Right forelimb (tissue), 1 donor: Measurements from ENCODE around the gene NFATC4.
"Not testable (repeated sequence)": the region's sequence is repeated elsewhere in the genome, so short reads cannot be mapped to it uniquely, and the experiment has no call there.

ENCODE experiments used
- DNase-seq: peaks from one replicate; pipeline ENCODE4 v3.0.0-alpha.2; 2018

NFATC4 gene

DNA sequence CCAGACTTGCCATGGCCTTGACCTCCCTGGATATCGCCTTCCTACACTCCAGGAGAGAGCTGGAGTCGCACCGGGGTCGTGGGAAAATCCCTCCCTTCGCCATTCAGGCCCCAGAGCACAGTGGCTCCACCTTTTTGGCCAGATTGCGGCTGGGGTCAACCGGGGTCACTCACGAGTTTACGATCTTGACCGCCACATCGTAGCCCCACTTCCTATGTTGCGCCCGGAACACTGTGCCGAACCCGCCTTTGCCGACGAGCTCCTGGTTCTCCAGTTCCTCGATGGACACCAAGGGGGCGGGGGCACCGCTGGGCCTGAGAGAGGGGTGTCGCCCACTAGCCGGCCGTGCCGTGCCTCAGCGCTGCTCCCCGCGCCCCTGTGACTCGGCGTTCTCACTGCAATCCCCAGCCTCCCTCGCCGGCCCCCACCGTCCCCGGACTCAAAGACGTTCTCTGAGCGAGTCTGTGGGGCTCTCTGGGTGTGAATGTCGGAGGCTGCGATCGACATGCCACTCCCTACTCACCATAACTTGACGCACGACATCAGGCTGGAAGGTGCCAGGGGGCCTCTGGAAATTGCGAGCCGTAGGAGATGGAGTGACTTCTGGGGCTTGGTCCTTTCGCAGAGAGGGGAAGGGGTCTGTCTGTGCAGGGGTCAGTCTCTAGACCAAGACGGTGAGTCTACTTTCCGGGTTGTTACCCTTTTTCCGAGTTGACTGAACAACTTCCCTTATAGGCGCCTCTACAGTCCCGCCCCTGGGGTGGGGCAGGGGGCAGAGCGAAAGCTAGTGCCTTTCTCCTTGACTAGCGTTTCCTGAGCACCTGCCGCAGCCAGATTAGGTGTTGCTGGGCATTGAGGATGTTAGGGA is 28.5 kb upstream of the NFATC4 start, which contains the start of gene RIPK3:
TSS of gene RIPK3 (minus strand) at position 708 of the 868 bp plus-strand sequence. CDS start at position 543, 165 bp downstream.
- no peak for DNase-seq

DNA sequence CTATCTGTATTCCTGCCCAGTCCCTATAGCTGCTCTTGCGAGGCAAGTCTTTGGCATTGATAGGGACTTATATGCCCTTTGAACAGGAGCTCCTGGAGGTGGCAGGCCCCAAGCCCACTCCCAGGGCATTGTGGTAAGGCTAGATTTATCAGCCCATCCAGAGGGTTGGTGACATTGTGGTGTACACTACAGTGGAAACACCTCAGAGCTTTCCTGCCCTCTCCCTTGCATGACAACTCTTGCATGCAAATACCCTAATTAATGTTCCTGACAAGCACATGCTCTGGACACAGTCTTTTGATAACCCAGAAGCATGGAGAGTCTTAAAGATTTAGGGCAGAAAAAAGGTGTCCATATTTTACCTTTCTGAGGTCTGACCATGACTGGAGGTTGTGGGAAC is 27.4 kb upstream of the NFATC4 start:
- no peak for DNase-seq

- no peak for DNase-seq
These were observed 25.1 kb upstream of the NFATC4 start for GRCh38 chr14:24342889-24343288.

GRCh38 chr14:24343795-24344660 is 24.0 kb upstream of the NFATC4 start:
- DNase-seq: no peak

DNA sequence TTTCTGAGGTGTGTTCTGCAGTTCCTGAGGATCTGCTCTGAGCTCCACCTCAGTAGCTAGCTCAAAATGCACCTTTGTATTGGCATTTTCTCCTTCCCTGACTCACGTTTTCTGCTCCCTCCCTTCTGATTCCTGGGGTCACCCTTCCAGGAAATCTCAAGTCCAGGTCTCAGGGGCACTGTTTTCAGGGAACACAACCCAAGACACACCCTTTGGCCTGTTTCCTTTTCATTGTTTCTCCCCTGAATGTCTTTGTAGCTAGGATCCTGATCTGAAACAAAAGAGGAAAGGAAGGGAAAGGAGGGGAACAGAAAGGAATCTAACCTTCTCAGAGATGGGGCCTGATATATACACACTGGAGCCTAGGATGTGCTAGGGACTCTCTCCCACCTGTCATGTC is 20.9 kb upstream of the NFATC4 start:
- DNase-seq: no peak

- DNase-seq: no peak
These were observed 19.8 kb upstream of the NFATC4 start for GRCh38 chr14:24348186-24348585.

DNA sequence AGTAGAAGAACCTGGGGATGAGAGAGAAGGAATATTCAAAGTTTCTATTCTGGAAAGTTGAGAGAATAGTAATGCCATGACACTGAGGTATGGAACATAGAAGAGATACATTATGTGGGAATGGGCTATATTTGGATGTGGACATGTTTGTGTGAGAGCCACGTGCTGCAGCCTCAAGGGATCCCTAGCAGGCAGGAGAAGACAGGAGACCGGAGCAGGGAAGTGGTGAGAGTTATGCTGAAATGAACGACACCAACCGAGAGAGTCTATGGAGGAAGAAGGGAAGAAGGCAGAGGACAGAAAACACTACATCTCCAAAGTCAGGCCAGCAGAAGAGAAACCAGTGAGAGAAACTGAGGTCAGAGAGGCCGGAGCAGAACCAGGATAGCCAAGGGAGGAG is 18.2 kb upstream of the NFATC4 start:
- DNase-seq: no peak

- no peak for DNase-seq
These were observed 16.5 kb upstream of the NFATC4 start for GRCh38 chr14:24351517-24351916.

GRCh38 chr14:24353559-24354481 is 14.2 kb upstream of the NFATC4 start:
- no peak for DNase-seq

- not testable (repeated sequence) for DNase-seq
These were observed 13.5 kb upstream of the NFATC4 start for GRCh38 chr14:24354482-24354825.

DNA sequence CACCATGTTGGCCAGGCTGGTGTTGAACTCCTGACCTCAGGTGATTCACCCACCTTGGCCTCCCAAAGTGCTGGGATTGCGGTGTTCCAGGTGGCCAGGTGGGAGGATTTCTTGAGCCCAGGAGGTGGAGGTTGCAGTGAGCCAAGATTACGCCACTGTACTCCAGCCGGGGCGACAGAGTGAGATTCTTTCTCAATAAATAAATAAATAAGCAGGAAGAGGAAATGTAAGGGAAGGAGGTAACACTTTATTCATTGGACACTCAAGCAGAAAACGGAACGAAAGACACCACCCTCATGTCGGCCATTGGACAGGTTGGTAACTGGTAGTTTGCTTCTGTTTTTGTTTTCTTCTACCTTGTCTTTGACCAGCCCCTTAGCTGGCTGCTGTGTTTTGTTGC is 13.0 kb upstream of the NFATC4 start:
- no peak for DNase-seq

DNA sequence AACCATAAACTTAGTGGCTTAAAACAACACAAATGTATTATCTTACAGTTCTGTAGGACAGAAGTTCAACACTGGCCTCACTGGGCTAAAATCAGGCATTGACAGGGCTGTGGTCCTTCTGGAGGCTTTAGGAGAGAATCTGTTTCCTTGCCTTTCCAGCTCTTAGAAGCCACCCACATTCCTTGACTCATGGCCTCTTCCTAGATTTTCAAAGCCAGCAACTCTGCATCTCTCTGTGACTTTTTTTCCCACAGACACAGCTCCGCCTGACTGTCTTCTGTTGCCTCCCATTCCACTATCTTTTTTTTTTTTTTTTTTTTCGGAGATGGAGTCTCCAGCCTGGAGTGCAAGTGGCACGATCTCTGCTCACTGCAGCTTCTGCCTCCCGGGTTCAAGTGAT is 11.8 kb upstream of the NFATC4 start:
- DNase-seq: no peak

DNA sequence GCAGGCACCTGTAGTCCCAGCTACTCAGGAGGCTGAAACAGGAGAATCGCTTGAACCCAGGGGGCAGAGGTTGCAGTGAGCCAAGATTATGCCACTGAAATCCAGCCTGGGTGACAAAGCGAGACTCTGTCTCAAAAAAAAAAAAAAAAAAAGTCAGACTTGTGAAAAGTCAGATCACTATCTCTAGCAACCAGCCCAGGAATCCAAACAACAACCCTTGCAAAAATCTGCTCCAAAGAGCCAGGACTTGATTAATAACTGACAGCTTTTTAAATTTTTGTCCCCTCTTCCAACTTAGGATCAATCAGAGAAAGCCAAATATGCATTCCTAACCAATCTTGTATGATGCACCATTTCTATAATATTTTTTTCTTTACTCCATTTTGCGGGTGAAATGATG is 7.7 kb upstream of the NFATC4 start:
- no peak for DNase-seq

GRCh38 chr14:24361326-24361725 is 6.7 kb upstream of the NFATC4 start:
- no peak for DNase-seq

DNA sequence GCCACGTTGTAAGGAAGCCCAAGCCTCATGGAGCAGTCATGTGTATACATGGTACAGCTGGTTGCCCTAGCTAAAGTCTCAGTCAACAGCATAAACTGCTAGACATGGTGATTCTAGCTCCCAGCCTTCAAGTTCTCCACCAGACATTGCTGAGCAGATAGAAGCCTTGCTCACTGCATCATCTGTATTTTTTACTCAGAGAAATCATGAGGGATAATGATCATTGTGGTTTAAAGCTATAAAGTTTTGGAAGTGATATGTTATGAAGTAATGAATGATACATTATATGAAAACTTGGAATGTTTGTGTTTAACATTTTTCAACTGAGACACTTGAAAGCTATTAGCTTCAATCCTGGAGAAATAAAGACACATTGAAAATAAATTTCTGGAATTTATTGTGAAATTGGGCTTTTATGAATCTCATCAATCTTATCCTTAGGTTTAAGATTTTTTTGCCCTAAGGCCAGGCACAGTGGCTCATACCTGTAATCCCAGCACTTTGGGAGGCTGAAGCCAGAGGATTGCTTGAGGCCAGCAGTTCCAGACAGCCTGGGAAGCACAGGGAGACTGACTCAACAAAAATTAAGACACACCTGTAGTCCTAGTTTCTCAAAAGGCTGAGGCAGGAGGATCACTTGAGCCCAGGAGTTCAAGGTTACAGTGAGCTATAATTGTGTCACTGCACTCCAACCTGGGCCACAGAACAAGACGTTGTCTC is 5.6 kb upstream of the NFATC4 start:
- DNase-seq: no peak

GRCh38 chr14:24363401-24363800 is 4.6 kb upstream of the NFATC4 start:
- no peak for DNase-seq

DNA sequence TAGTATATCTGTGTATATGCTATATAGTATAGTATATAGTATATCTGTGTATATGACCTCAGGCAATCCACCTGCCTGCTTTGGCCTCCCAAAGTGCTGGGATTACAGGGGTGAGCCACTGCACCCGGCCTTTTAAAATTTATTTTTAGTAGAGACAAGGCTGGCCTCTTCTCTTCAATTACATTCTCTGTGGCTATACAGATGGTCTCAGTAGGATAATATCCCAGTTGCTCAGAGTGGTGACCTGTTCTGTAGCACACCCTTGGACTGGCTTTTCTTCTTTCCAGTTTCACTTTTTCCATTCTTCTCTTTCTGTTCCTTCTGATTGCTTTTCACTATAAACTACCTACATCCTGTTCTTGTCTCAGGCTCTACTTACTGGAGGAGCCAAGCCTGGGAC is 3.1 kb upstream of the NFATC4 start:
- no peak for DNase-seq

- DNase-seq: peak; percentile 91
These were observed 2.2 kb upstream of the NFATC4 start for GRCh38 chr14:24365600-24366412.

DNA sequence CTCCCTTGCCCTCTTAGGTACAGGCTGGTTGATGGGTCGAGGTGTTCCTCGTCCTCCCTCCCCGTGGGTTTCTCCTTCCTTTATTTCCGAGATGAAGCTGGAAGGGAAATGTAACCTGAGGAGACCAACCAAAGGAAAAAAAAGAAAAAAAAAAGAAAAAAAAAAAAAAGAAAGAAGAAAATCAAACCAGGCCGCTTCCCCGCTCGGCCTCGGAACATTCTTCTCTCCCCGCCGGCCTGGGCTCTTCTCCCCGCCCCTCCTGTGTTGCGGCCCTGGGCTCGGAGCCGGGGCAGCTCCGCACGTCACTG is 1.6 kb upstream of the NFATC4 start:
- DNase-seq: no peak

GRCh38 chr14:24366721-24367513 is 1.1 kb upstream of the NFATC4 start:
- peak; percentile 94 for DNase-seq

DNA sequence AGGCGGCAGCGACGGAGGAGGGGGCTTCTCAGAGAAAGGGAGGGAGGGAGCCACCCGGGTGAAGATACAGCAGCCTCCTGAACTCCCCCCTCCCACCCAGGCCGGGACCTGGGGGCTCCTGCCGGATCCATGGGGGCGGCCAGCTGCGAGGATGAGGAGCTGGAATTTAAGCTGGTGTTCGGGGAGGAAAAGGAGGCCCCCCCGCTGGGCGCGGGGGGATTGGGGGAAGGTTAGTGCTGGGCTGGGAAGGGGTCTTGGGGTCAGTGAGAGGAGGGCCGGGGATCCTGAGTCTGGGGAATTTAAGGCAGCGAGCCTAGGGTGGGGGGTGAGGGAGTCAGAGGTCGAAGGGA is 203 bp downstream of the NFATC4 start:
- DNase-seq: no peak
